ENCODE data around the gene DOCK10.

Gene DOCK10

GRCh38 chr2:224881846-224882245 is 160.4 kb downstream of the DOCK10 start:
- no peak for DNase-seq (ENCODE audit: low spot score)

DNA sequence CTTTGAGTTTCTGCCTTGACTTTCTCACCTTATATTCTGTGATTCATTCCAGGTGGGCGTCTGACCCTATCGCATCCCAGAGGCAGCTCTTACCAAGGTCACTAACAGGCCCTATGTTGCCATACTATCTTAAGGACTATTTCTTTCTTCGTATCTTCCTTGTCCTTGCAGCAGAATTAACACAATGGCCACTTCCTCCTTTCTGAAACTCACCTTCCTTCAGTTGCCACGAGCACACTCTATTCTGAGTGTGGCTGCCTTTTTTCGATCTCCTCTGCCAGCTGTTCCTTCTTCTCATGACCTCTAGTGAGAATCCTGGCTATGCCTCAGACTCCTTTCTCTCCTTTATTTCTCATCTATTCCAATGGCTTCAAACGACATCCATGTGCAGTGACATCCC is 165.7 kb downstream of the DOCK10 start:
- peak; percentile 21 for DNase-seq (ENCODE audit: low spot score)

- no peak for DNase-seq (ENCODE audit: low spot score)
Measured at GRCh38 chr2:224875841-224876240, 166.4 kb downstream of the DOCK10 start.

GRCh38 chr2:224875153-224875552 is 167.1 kb downstream of the DOCK10 start:
- DNase-seq (ENCODE audit: low spot score): no peak

DNA sequence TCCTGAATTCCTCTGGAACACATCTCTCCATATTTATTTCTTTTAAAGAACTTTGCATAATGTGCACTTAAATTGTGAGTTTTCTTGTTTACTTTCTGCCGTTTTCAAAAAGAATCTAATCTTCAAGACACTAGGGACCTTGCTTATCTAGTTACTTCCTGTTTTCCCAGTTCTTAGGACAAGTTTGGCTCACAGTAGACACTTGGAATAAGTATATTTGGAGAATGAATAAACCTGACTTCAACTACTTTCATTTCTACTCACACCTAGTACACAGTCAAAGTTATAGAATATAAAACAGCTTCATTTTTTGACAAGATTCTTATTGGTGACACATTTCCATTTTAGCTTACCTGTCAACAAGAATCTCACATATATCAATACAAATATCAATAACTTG is 170.5 kb downstream of the DOCK10 start:
- DNase-seq (ENCODE audit: low spot score): no peak

DNA sequence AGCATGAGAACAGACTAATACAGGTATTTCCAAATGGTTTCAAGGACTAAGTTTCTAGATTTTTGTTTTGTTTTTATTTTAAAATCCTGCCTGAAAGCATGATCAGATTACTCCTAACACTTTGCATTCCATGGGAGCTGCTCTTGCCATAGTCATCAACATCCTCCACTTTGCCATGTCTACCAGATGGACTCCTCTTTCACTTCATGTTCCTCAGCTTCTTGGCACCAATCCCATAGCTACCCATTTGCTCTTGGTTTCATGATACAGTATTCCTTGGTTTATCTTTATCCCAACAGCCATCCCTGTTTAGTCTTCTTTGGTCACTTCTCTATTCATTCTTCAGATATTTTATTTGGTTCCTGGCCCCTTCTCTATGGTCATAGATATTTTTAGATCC is 171.9 kb downstream of the DOCK10 start:
- DNase-seq (ENCODE audit: low spot score): no peak

DNA sequence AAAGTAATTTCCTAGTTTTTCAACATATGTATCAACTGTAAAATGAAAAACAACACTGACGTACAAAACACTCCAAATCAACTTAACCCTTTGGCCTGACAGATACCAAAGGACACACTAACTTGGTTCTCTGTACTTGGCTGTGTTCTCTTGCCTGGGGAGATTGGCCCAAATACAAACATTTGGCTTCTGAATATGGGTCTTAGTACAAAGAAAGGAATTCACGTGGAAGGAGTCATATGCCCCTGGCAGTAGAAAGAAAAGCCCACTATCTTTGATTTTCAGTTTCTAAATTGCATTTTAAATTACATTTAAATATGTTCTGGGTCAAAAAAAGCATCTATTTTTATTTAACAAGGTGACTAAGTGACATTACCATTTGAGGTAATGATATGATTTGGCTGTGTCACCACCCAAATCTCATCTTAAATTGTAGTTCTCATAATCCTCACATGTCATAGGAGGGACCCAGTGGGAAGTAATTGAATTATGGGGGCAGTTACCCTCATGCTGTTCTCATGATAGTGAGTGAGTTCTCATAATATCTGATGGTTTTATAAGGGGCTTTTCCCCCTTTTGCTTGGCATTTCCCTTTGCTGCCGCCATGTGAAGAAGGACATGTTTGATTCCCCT is 172.6 kb downstream of the DOCK10 start:
- DNase-seq (ENCODE audit: low spot score): no peak

- DNase-seq (ENCODE audit: low spot score): no peak
Measured at GRCh38 chr2:224865016-224865415, 177.3 kb downstream of the DOCK10 start.

GRCh38 chr2:224861266-224861665 is 181.0 kb downstream of the DOCK10 start:
- no peak for DNase-seq (ENCODE audit: low spot score)

- no peak for DNase-seq (ENCODE audit: low spot score)
Measured at GRCh38 chr2:224860786-224861185, 181.5 kb downstream of the DOCK10 start.

GRCh38 chr2:224851811-224852210 is 190.5 kb downstream of the DOCK10 start:
- DNase-seq (ENCODE audit: low spot score): no peak

- no peak for DNase-seq (ENCODE audit: low spot score)
Measured at GRCh38 chr2:224850081-224850480, 192.2 kb downstream of the DOCK10 start.

DNA sequence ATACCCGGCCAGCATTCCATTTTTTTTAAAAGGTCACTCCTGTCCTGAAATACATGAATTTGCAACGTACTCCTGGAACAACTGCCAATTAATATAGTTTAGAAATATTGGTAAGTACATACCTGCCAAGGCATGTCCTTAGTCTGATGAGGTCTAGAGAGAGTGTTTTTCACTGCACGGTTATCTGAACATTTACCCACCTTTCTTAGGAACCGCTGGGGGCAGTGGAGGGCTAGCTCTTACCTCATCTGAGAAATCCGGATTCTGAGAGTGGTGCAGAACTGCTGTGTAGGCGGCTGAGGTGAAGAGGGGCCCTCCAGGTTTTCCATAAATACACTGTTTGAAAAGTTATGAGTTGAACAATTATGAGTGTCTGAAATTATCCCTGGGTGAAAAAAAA is 193.0 kb downstream of the DOCK10 start:
- DNase-seq (ENCODE audit: low spot score): no peak

GRCh38 chr2:224847961-224848850 is 194.1 kb downstream of the DOCK10 start:
- DNase-seq (ENCODE audit: low spot score): peak; percentile 40

DNA sequence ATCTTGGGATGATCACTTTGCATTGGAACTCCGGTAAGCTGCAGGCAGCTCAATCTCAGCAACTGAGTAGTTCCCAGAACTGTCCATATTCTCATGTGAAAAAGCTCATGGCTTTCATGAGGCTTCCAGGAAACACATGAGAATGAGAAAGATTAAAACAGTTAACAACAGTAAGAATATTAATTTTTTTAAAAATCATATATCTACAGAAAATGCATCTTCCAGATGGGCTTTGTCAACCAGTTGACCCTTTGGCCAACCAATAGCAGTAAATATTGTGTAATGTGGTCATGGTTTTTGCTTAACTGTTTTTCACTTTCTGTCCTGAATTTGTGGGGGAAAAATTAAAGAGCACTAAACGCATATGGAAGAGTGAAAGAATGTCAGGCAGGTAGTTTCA is 194.9 kb downstream of the DOCK10 start:
- no peak for DNase-seq (ENCODE audit: low spot score)

DNA sequence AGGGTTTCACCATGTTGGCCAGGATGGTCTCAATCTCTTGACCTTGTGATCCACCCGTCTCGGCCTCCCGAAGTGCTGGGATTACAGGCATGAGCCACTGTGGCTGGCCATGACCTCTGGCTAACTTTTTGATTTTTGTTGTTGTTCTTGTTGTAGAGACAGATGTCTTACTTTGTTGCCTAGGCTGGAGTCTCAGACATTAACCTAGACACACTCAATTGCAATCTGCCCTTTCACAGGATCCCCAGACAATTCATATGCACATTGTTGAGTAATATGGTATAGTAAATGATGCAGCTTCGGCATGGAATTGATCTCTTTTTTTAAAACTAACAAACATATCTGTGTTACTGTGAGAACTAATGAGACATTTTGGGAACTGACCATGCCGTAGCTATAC is 195.6 kb downstream of the DOCK10 start:
- DNase-seq (ENCODE audit: low spot score): no peak

GRCh38 chr2:224846161-224846560 is 196.1 kb downstream of the DOCK10 start:
- no peak for DNase-seq (ENCODE audit: low spot score)

GRCh38 chr2:224843141-224843540 is 199.1 kb downstream of the DOCK10 start:
- DNase-seq (ENCODE audit: low spot score): no peak

- peak; percentile 50 for DNase-seq (ENCODE audit: low spot score)
Measured at GRCh38 chr2:224841910-224842309, 200.4 kb downstream of the DOCK10 start.

- no peak for DNase-seq (ENCODE audit: low spot score)
Measured at GRCh38 chr2:224838335-224838734, 203.9 kb downstream of the DOCK10 start.

DNA sequence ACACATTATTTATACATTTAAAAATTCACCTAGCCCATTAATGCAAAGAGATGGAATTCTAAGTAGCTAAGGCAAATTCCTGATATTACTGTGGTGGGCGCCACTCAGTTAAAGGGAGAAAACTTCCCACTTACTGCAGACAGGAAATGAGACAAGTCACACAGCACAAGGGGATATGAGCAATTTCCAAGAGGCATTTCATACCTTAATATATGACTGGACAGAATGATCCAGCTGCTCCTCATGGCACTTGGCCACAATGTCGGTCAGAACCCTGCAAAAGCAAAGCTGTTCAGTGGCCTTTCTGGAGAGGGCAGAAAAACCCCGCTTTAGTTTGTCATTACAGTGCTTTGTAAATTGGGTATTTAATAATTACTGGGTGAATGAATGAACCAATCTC is 204.7 kb downstream of the DOCK10 start:
- no peak for DNase-seq (ENCODE audit: low spot score)

DNA sequence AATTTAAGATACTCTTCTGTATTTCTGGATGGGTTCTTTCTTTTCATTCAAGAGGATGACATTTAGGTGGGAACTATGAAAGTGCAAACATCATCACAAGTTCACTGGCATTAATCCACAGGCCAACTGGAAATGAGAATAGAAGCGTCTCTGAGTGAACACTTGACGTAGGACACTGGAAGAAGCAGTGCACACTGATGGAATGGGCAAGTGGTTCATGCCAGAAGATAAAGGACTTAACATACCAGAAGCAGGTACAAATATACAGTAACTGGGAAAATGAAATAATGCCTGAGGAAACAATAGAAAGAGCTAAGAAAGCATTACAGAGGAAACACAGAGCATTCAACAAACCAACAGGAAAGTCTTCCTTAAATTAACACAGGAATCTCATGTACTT is 205.2 kb downstream of the DOCK10 start:
- no peak for DNase-seq (ENCODE audit: low spot score)

DNA sequence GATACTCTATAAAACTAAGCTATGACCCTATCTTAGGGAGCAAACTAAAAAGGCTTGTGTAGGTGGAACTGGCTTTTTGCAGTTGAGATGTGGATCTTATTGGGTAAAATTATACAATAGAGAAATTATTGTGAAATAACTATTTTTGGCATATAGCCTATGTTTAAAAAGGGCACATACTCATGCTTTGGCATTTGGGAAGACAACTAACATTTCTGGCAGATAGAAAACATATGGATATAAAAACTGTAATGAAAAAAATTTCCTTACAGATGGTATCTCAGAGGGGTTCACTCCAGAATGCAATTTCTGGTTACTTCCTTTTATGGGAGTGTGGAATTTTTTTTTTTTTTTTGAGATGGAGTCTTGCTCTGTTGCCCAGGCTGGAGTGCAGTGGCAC is 206.0 kb downstream of the DOCK10 start:
- DNase-seq (ENCODE audit: low spot score): no peak

GRCh38 chr2:224835405-224835804 is 206.9 kb downstream of the DOCK10 start:
- DNase-seq (ENCODE audit: low spot score): no peak
